Nephron (organoid): ENCODE results near the gene GSG1L.

ENCODE experiments used
- H3K27ac Mint-ChIP-seq, 3 experiments: 2 replicates each; pipeline ENCODE4 v1.8.0; 2020; ENCODE audit warnings: mixed read lengths in 3 of 3, mild to moderate bottlenecking in 2 of 3, moderate library complexity in 1 of 3
- H3K27me3 Mint-ChIP-seq: 2 replicates; pipeline ENCODE4 v1.8.0; 2021; ENCODE audit warnings: low read depth, mild to moderate bottlenecking, moderate library complexity, mixed read lengths
- H3K36me3 Mint-ChIP-seq: 2 replicates; pipeline ENCODE4 v1.8.0; 2020; ENCODE audit warnings: low read depth, mixed read lengths
- H3K4me1 Mint-ChIP-seq: 2 replicates; pipeline ENCODE4 v1.8.0; 2020; ENCODE audit warnings: mixed read lengths
- H3K4me3 Mint-ChIP-seq, 3 experiments: 2 replicates each; pipeline ENCODE4 v1.8.0; 2020; ENCODE audit warnings: mild to moderate bottlenecking in 3 of 3, mixed read lengths in 3 of 3, moderate library complexity in 2 of 3
- H3K9me3 Mint-ChIP-seq: 2 replicates; pipeline ENCODE4 v1.8.0; 2020; ENCODE audit warnings: mixed read lengths
- CTCF ChIP-seq, 3 experiments: fragments of 200-600 bp; sonication (generic); IDR thresholded peaks; one replicate each; pipeline ENCODE4 v1.5.0; 2021; ENCODE audit warnings: antibody characterized with exemption in 3 of 3; ENCODE audit not compliant: unreplicated experiment in 3 of 3

Gene GSG1L

DNA sequence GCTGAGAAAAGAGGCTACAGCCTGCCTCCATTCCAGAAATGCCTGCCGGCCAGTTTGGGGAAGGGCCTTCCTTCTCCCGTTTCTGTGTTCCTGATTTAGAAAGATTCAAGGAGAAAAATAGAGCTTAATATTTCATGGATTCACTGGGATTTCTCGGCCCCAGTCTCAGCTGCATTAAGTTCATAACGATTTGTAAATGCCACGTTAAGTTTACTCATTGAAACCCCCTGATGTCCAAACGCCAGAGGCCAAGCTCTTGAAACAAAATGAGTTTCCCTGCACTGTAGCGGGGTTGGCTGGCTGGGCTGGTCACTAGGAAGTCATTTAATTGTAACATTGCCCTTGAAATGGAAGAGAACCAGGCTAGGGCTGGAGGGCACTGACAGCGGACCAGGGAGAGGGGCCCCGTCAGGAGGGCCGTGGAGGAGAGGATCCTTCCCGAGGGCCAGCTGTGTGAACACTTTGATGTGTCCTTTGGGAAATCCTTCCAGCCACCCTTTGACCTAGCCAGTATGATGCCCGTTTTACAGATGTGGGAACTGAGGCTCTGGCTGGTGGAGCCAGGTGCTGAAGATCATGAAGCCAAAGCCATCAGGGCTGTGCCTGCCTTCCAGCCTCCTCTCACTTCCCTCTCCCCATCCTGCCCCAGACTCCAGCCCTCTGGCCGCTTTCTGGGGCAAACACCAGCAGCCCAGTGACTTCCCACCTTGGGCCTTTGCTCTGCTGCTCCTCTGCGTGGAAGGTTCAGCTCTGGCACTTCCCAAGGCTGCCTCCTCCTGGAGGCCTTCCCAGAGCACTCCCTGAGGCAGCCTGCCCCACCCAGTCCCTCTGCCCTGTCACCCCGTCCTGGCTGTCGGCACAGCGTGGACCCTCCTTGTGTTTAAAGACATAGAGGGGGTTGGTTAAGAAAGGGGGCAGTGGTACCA, 293.0 kb downstream of the GSG1L start:
- no peak overlapping the region for H3K4me3 Mint-ChIP-seq
- peaks cover 2% of the 10 kb centered on the region for H3K9me3 Mint-ChIP-seq
- H3K27me3 Mint-ChIP-seq = peaks cover 5% of the 10 kb centered on the region
- no peak for TF ChIP-seq CTCF (IDR thresholded peaks at IDR 0.05; ENCODE audit: unreplicated experiment in 3 of 3)
- H3K27ac Mint-ChIP-seq = peak overlapping the region; percentile 81 to 94 (median 88)
- peaks cover 19% of the 10 kb centered on the region for H3K4me1 Mint-ChIP-seq
- peaks cover 31% of the 10 kb centered on the region for H3K36me3 Mint-ChIP-seq

DNA sequence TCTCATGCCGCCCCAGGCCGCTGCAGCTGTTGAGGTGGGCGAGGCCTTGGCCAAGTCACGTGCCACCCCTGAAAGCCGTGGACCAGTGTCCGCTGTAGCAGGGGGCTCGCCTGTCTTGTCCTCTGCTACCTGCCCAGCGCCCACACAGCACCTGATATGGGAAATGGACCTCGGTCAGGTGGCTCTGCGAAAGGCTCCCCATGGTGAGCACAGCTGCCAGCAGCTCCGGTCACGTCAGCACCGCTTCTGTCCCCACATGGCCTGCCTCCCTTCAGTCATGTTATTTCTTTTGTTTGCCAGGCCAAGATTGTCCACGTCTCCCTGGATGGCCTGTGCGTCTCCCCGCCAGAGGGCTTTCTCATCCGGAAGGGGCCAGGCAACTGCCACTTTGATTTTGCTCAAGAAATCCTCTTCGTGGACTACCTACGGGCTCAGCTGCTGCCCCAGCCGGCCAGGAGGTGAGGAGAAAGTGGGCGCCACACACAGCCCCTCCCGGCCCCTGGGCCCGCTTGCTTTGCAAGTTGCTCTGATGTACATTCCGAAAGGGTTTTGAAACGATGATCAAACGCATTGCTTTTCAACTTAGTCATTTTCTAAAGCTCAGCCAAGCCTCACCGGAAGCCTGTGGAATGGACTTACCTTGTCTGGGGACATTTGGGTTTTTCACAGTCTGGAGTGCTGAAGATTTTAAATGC, 293.8 kb downstream of the GSG1L start:
- no peak for TF ChIP-seq CTCF (IDR thresholded peaks at IDR 0.05; ENCODE audit: unreplicated experiment in 3 of 3)
- peak overlapping the region; percentile 81 to 94 (median 88) for H3K27ac Mint-ChIP-seq
- H3K9me3 Mint-ChIP-seq = peaks cover 4% of the 10 kb centered on the region

GRCh38 chr16:27768651-27769272, 294.8 kb downstream of the GSG1L start:
- H3K9me3 Mint-ChIP-seq = peaks cover 4% of the 10 kb centered on the region
- peak overlapping the region in 2 of 3 experiments; percentile 45 to 94 for H3K27ac Mint-ChIP-seq
- TF ChIP-seq CTCF (IDR thresholded peaks at IDR 0.05; ENCODE audit: unreplicated experiment in 3 of 3) = no peak
- peaks cover 5% of the 10 kb centered on the region for H3K27me3 Mint-ChIP-seq
- no peak overlapping the region for H3K4me3 Mint-ChIP-seq
- H3K36me3 Mint-ChIP-seq = peaks cover 46% of the 10 kb centered on the region
- peaks cover 19% of the 10 kb centered on the region for H3K4me1 Mint-ChIP-seq

More for the DNA sequence above, 293.8 kb downstream of the GSG1L start:
- H3K4me1 Mint-ChIP-seq = peaks cover 19% of the 10 kb centered on the region
- H3K4me3 Mint-ChIP-seq = no peak overlapping the region
- H3K27me3 Mint-ChIP-seq = peaks cover 5% of the 10 kb centered on the region
- H3K36me3 Mint-ChIP-seq = peaks cover 39% of the 10 kb centered on the region

- no peak for TF ChIP-seq CTCF (IDR thresholded peaks at IDR 0.05; ENCODE audit: unreplicated experiment in 3 of 3)
- Mint-ChIP-seq H3K27me3 (peaks cover 5% of the 10 kb centered on the region), H3K36me3 (peaks cover 49% of the 10 kb centered on the region), H3K27ac (no peak overlapping the region), H3K4me3 (no peak overlapping the region), H3K9me3 (peaks cover 4% of the 10 kb centered on the region), H3K4me1 (peaks cover 19% of the 10 kb centered on the region)
These were observed 295.4 kb downstream of the GSG1L start for GRCh38 chr16:27767971-27768591.

GRCh38 chr16:27767081-27767480, 296.4 kb downstream of the GSG1L start:
- H3K4me1 Mint-ChIP-seq = peaks cover 19% of the 10 kb centered on the region
- peaks cover 5% of the 10 kb centered on the region for H3K27me3 Mint-ChIP-seq
- peaks cover 53% of the 10 kb centered on the region for H3K36me3 Mint-ChIP-seq
- no peak overlapping the region for H3K4me3 Mint-ChIP-seq
- H3K9me3 Mint-ChIP-seq = peaks cover 4% of the 10 kb centered on the region
- no peak for TF ChIP-seq CTCF (IDR thresholded peaks at IDR 0.05; ENCODE audit: unreplicated experiment in 3 of 3)
- H3K27ac Mint-ChIP-seq = no peak overlapping the region
